Upper lobe of right lung (tissue), 1 donor: Measurements from ENCODE around the gene XG. TPM values are rescaled to one million over a fixed set of nuclear protein-coding genes. Genes with fewer than 3 reads are reported as not detected.

Experiments used
- ATAC-seq: fragments of 200-7000 bp; cut with Tn5 transposase; one replicate; pipeline ENCODE4 v1.9.1; 2020; ENCODE audit warnings: mild to moderate bottlenecking, moderate library complexity
- DNase-seq: peaks from one replicate; pipeline ENCODE4 v3.0.0-alpha.2; 2020
- H3K27ac ChIP-seq: fragments of 200-600 bp; one replicate; pipeline ENCODE4 v1.8.0; 2022
- H3K27me3 ChIP-seq: fragments of 200-600 bp; one replicate; pipeline ENCODE4 v1.8.0; 2022; ENCODE audit warnings: mild to moderate bottlenecking
- H3K36me3 ChIP-seq: fragments of 200-600 bp; one replicate; pipeline ENCODE4 v1.8.0; 2022
- H3K4me1 ChIP-seq: fragments of 200-600 bp; one replicate; pipeline ENCODE4 v1.8.0; 2022
- H3K4me3 ChIP-seq: fragments of 200-600 bp; one replicate; pipeline ENCODE4 v1.8.0; 2022; ENCODE audit warnings: mild to moderate bottlenecking
- H3K9me3 ChIP-seq: fragments of 200-600 bp; one replicate; pipeline ENCODE4 v1.8.0; 2022
- intact Hi-C: fragments of 100-400 bp; cut with DNase I; formaldehyde crosslinking; loops from one replicate; pipeline ENCODE4 v1.11.0; 2022
- total RNA-seq: library from RNA; stranded (reverse); fragmentation: NEBNext Ultra II Directional; extraction: Animal tissue kit (Norgen Biotek cat#: 25700); gene quantifications from one replicate; pipeline ENCODE4 v1.2.1, GENCODE V29; 2021
- TF ChIP-seq, protein P1 (sequence below): fragments of 200-600 bp; IDR thresholded peaks from one replicate; pipeline ENCODE4 v1.8.0; 2022; ENCODE audit warnings: antibody characterized with exemption
- donor health status: DM: no; HTN: yes; CAD: no; lungs with severe emphysema.

XG gene
- total RNA-seq, 1 donor from 2014 or later: 0.64 TPM

DNA sequence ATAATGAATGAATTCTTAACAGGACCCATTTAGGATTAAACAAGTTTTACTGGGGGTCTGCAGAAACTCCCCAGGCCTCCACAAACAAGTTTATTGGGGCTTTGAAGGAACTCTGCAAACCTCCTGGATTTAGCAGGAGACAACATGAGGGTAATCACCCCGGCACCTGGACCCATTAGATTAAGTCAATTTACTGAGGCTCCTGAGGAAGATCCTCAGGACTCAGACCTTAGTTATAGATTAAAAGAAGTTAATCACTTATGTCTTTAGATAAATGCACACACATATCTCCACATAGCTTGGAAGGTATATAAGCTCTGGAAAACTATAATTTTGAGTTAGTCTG is 29.4 kb downstream of the XG start:
- intact Hi-C loops: no loop called here
- Histone ChIP-seq H3K27ac (no peak overlapping the region), H3K9me3 (no peaks in the 10 kb centered on the region), H3K4me3 (no peak overlapping the region), H3K36me3 (no peaks in the 10 kb centered on the region), H3K27me3 (no peaks in the 10 kb centered on the region), H3K4me1 (no peaks in the 10 kb centered on the region)
- no peak for ATAC-seq
- DNase-seq: no peak
- TF ChIP-seq, protein P1, sequence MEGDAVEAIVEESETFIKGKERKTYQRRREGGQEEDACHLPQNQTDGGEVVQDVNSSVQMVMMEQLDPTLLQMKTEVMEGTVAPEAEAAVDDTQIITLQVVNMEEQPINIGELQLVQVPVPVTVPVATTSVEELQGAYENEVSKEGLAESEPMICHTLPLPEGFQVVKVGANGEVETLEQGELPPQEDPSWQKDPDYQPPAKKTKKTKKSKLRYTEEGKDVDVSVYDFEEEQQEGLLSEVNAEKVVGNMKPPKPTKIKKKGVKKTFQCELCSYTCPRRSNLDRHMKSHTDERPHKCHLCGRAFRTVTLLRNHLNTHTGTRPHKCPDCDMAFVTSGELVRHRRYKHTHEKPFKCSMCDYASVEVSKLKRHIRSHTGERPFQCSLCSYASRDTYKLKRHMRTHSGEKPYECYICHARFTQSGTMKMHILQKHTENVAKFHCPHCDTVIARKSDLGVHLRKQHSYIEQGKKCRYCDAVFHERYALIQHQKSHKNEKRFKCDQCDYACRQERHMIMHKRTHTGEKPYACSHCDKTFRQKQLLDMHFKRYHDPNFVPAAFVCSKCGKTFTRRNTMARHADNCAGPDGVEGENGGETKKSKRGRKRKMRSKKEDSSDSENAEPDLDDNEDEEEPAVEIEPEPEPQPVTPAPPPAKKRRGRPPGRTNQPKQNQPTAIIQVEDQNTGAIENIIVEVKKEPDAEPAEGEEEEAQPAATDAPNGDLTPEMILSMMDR: no peak

DNA sequence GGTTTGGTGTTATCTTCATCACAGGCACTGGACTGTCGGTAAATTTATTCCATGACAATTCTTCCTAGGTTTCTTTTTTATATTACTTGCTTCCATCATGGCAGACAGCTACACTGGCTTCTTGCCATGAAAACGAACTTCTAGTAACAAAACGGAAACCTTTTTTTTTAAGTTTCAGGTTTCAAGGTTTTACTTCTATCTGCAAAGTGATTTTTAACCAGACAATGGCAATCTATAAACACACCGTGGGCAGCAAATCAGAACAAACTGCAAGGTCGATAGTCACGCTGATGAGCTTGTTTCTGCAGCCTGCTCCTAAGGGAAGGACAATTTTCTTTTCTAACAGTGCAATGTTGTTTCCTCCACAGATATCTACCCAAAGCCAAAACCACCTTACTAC is 29.9 kb downstream of the XG start:
- Histone ChIP-seq H3K27me3 (no peaks in the 10 kb centered on the region), H3K27ac (no peak overlapping the region), H3K4me3 (no peak overlapping the region), H3K4me1 (no peaks in the 10 kb centered on the region), H3K36me3 (no peaks in the 10 kb centered on the region), H3K9me3 (no peaks in the 10 kb centered on the region)
- intact Hi-C loops: no loop called here
- DNase-seq (no peak), ATAC-seq (no peak)
- TF ChIP-seq, protein P1: no peak

DNA sequence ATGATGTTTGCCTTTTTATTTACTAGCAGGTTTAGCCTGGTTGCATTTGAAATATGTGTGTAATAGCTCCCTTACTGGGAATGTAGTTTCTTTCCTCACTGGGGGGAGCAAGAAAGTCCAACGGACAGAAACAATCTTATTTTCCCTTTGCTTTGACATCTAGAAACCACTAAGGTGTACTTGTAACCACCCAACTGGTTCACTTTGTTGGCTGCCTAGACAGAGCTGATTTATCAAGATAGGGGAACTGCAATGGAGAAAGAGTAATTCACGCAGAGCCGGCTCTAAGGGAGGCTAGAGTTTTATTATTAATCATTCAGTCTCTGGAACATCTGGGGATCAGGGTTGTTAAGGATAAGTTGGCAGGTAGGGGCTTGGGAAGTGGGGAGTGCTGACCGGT is 30.3 kb downstream of the XG start:
- DNase-seq: no peak
- H3K4me1 ChIP-seq: no peaks in the 10 kb centered on the region
- TF ChIP-seq, protein P1: no peak
- H3K4me3 ChIP-seq: no peak overlapping the region
- no peak for ATAC-seq
- H3K9me3 ChIP-seq: no peaks in the 10 kb centered on the region
- no peak overlapping the region for H3K27ac ChIP-seq
- no peaks in the 10 kb centered on the region for H3K27me3 ChIP-seq
- H3K36me3 ChIP-seq: no peaks in the 10 kb centered on the region
- intact Hi-C loops: no loop called here

DNA sequence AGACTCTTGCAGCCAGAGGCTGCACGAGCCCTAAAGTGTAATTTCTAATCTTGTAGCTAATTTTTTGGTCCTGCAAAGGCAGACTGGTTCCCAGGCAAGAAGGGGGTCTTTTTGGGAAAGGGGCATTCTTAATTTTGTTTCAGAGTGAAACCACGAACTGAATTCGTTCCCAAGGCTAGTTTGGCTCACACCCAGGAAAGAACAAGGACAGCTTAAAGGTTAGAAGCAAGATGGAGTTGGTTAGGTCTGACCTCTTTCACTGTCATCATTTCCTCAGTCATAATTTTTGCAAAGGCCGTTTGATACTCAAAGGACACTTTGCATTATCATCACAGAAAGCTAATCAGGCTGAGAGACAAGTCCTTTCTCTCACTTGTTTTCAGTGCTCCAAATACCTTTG is 30.9 kb downstream of the XG start:
- Histone ChIP-seq H3K27ac (no peak overlapping the region), H3K4me3 (no peak overlapping the region), H3K4me1 (no peaks in the 10 kb centered on the region), H3K36me3 (no peaks in the 10 kb centered on the region), H3K27me3 (no peaks in the 10 kb centered on the region), H3K9me3 (no peaks in the 10 kb centered on the region)
- intact Hi-C loops: no loop called here
- no peak for DNase-seq
- ATAC-seq: no peak
- TF ChIP-seq, protein P1: no peak

DNA sequence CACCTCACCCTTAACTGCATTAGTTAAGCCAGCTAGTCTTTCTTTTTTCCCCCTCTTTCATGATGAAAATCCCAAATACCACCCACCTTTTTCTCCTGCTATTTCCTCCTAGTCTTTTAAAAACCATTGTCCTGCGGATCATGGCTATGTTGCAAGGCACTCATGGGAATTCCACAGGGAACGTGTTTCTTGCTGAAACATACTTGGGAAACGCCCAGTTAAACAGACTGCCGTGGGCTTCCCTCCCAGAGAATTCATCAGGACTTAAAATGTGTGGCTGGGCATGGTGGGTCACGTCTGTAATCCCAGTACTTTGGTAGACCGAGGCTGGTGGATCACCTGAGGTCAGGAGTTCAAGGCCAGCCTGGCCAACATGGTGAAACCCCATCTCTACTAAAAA is 32.2 kb downstream of the XG start:
- no peaks in the 10 kb centered on the region for H3K4me1 ChIP-seq
- H3K9me3 ChIP-seq: no peaks in the 10 kb centered on the region
- H3K36me3 ChIP-seq: no peaks in the 10 kb centered on the region
- no peak for ATAC-seq
- H3K27ac ChIP-seq: no peak overlapping the region
- no peak overlapping the region for H3K4me3 ChIP-seq
- TF ChIP-seq, protein P1: no peak
- intact Hi-C loops: no loop called here
- no peaks in the 10 kb centered on the region for H3K27me3 ChIP-seq
- DNase-seq: no peak

DNA sequence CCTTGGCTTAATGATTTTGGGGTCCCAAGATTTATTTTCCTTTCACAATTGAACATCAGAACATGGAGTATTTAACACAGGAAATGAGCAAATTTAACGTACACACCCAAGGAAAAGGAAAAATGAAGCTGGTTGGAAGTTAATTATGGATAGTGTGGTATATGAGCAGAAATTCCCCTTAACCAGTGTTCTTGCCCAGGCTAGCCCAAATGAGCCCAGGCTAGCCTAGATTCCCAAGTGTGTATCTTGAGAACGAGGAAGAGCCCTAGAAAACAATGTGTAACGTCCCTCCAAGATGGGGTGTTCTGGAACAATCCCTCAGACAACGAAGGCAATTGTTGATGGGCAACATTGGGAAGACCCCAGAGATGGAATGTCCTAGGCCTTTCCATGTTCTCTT is 33.7 kb downstream of the XG start:
- no peaks in the 10 kb centered on the region for H3K9me3 ChIP-seq
- no peaks in the 10 kb centered on the region for H3K27me3 ChIP-seq
- no peaks in the 10 kb centered on the region for H3K36me3 ChIP-seq
- intact Hi-C loops: no loop called here
- no peak overlapping the region for H3K27ac ChIP-seq
- TF ChIP-seq, protein P1: no peak
- no peaks in the 10 kb centered on the region for H3K4me1 ChIP-seq
- H3K4me3 ChIP-seq: no peak overlapping the region
- ATAC-seq (no peak), DNase-seq (no peak)
